GM18520 (cell line): ENCODE data around the gene SLC4A9.

Experiments
- ATAC-seq: cut with Tn5 transposase; IDR thresholded peaks from one replicate; pipeline ENCODE4 v1.9.1; 2021; ENCODE audit not compliant: unreplicated experiment

Gene SLC4A9, protein sequence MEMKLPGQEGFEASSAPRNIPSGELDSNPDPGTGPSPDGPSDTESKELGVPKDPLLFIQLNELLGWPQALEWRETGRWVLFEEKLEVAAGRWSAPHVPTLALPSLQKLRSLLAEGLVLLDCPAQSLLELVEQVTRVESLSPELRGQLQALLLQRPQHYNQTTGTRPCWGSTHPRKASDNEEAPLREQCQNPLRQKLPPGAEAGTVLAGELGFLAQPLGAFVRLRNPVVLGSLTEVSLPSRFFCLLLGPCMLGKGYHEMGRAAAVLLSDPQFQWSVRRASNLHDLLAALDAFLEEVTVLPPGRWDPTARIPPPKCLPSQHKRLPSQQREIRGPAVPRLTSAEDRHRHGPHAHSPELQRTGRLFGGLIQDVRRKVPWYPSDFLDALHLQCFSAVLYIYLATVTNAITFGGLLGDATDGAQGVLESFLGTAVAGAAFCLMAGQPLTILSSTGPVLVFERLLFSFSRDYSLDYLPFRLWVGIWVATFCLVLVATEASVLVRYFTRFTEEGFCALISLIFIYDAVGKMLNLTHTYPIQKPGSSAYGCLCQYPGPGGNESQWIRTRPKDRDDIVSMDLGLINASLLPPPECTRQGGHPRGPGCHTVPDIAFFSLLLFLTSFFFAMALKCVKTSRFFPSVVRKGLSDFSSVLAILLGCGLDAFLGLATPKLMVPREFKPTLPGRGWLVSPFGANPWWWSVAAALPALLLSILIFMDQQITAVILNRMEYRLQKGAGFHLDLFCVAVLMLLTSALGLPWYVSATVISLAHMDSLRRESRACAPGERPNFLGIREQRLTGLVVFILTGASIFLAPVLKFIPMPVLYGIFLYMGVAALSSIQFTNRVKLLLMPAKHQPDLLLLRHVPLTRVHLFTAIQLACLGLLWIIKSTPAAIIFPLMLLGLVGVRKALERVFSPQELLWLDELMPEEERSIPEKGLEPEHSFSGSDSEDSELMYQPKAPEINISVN

DNA sequence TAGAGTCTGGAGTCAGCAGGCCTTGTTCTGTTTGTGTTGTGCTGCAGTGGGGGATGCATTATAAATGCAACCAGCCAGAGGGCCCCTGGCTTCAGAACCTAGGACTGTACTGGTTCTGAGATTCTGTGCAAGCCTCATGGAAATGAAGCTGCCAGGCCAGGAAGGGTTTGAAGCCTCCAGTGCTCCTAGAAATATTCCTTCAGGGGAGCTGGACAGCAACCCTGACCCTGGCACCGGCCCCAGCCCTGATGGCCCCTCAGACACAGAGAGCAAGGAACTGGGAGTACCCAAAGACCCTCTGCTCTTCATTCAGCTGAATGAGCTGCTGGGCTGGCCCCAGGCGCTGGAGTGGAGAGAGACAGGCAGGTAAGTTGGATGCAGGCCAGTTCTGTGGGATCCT lies at the start of gene SLC4A9:
Gene SLC4A9, plus strand, starts transcription at position 94 of the 400 bp plus-strand sequence. Its CDS starts 43 bp downstream, at position 137.
- no peak for ATAC-seq

DNA sequence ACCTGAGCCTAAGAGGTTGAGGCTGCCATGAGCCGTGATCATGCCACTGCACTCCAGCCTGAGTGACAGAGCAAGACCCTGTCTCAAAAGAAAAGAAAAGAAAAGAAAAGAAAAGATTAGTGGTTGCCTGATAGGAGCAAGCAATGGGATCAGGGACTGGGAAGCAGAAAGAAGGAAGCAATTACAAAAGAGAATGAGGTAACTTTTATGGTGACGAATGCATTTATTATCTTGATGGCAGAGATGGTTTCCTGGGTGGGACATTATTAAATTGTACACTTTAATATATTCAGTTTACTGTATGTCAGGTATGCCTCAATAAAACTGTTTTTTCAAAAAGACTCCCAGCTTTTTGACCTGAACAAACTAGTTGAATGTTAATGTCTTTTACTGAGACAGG lies 49.6 kb upstream of the SLC4A9 start:
- no peak for ATAC-seq

DNA sequence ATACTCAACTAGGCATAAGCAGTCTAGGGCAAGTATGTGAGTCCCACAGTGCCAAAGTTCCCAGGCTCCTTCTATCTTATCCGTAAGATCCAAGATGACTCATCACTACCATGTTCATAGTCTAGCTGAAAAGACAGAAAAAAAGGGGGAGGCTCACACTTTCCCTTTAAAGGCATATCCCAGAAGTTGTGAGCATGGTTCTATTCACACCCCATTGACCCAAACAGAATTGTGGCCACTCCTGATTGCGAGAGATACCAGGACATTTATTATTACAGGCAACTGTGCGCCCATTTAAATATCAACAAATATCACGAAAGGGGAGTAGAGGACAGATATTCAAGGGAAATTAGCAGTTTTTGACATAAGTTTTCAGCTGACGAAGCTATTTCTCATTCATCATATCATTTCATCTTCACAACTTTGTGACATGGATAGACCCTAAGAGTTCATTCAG lies 49.0 kb upstream of the SLC4A9 start:
- no peak for ATAC-seq

DNA sequence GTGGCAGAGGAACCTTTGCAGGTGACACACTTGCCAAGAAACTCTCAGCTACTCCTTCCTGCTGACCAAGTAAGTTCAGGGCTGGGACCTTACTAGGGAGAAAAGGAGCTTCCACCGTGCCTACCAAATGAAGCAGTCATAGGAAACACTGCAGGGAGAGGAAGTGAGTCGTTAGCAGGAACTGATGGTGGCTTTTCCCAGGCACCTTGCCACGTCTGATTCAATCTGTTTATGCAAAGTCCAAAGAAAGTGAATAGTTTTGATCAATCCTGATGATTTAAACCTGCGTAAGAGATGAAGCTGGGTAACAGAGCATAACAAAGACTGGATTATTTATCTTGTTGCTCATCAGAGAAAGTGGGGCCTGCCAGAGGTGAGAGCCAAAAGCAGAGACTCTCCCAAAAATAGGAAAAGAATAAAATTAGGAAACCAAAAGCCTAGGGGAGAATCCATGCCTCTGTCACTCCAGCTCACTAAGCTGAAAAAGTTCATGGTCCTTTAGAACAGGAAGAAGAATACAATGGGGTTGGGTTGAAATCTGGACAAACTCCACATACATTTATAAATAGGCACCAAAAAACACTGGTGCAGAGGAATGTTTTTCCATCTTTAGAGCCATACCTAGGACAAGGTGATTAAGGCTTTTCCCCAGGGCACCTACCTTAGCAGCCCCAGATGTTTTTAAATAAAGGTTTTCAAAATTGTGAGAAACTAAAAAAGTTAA lies 47.8 kb upstream of the SLC4A9 start:
- ATAC-seq, result no peak

DNA sequence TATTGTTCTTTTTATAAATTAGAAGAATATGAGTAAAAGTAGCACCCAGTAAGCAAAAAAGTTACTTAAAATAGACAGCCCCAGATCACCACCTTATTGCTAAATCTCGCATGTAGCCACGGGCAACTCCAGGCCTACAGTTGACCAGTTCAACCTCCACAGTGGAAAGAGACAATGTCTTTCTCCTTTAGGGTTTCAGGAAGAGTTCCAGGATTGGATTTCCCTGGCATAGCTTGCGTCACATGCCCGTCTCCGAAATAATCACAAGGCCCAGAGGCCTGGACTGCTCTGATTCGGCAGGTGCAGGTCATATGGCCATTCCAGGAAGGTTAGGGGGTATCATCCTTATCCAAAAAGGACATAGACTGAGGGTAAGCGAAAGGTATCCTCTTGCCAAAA lies 47.2 kb upstream of the SLC4A9 start:
- no peak for ATAC-seq

DNA sequence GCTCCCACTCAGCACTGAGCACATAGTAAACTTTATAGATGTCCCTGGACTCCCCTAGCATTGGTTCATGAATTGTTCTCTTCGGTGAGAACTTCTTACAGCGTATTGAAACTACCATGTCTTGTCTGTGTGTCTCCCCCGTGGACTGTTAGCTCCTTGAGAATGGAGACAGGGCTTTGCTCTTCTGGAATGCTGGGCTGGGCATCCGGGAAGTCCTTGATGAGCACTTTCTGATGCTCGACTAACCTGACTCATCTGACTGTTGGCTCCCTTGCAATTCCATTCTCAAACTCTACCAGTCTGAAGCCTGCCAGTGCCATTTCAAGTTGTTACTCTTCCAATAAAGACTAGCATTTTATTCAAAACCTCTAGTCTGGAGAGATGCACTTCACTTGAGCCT lies 42.1 kb upstream of the SLC4A9 start:
- ATAC-seq, result no peak

DNA sequence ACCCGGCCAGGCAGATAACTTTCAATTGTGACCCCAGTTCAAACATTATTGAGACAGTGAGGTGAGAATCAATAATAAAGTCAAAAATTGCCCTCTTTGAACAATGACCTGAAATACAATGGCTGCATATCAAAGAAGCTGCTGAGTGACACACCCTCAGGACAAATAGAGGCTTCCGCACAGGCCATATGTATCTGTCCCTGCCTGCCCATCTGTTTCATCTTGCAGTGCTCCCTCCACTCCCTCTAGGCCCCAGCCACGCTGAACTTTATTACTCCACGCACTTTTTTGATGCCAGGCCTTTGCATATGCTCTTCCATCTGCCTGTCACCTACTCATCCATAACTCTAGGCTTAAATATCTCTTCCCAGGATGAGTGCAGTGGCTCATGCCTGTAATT lies 41.2 kb upstream of the SLC4A9 start:
- ATAC-seq, result no peak

DNA sequence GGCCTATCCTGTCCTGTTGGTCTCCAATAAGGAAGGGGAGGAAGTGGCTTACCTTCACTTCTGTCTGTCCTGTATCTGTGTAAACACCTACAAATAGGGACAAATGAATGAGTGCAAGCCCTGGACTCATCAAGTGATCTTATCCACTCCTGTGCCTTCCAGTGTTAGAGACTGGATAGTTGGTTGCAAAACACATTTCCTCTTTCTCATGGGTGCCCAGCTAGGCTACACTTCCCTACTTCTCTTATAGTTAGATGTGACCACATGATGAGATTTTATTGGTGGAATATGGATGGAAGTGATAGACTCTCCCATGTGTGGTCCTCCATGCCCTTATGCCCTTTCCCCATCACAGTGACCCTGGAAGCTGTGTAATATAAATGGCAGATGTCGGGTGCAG lies 40.2 kb upstream of the SLC4A9 start:
- ATAC-seq, result no peak

DNA sequence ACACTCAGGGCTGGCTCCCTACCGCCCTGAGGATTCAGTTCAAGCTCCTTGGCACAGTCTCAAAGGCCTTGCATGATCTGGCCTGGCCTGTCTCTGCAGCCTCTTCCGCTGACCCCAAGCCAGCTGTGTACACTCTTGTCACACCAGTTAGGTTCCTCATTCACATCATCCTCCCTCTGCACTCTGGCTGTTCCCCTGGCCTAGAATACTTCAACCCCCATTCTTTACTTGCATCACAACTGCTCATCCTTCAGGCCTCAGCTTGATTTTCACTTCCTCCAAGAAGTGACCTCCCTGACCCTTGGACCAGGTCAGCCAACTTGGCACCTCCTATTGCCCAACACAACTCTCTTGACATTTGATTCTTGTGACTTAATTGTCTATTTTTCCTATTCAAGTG lies 38.2 kb upstream of the SLC4A9 start:
- ATAC-seq, result peak; percentile 70

DNA sequence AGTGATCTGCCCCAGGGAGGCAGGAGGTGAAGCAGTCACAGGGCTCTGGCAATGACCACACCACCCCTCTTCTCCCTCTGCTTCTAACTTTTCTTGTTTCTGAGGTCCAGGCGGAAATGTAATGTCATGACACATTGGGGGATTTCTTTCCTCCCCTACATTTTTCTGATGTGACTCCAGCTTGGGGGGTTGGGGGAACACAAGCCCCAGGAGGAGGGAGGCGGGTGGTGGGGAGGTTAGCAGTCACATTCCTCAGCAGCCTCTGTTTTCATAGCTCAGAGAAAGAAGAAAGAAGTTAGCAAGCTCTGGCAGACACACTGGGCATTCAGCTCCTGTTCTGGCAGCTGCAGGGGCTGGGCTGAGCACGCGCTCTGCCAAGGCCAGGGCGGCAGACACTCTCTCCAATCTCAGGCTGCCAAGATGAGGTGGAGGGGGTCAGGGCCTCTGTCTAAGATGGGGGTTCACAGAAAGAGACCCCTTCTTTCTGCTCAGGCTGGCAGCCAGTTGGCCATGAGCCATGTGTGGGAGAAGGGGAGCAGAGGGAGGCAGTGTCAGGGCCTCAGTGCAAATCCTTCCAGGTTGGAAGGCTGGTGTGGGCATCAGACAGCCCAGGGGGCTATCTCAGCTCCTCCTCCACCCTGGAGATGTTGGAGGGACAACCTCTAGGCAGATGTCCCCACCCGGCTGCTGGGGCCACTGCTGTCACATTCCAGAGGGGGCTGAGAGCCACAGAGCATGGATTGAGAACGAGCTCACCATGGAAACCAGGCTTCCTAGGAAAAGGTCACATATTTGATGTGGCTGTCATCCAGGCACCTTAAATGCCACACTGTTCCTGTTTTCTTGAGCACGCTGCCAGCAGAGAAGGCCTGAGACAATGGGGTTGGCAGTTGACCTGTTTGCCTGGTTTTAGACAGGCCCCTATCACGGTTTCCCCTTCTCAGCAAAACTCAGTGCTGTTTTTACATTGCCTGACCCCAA lies 37.0 kb upstream of the SLC4A9 start:
- no peak for ATAC-seq

DNA sequence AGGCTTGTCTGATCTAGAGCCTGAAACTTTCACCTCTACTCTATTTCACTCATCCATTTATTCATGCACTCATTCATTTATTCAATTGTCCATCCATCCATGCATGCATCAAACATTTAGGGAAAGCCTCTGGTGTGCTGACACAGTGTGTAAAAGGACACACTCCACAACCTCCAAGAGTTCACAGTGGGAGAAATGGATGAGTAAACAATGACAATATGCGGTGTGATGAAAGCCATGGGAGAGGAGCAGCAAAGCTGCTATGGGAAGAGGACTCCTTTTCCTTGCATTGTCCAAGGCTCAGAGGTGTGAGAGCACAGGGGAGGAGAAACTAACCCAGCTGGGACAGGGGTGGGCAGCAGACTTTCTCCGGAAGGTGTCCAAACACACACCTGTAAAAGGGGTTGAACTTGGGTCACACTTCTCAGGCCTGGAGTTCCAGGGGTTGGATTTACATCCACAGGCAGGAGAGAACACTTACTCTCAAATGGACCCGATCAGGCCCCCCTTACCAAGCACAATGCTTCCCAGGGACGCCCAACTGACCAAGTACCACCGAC lies 35.9 kb upstream of the SLC4A9 start:
- ATAC-seq, result no peak

DNA sequence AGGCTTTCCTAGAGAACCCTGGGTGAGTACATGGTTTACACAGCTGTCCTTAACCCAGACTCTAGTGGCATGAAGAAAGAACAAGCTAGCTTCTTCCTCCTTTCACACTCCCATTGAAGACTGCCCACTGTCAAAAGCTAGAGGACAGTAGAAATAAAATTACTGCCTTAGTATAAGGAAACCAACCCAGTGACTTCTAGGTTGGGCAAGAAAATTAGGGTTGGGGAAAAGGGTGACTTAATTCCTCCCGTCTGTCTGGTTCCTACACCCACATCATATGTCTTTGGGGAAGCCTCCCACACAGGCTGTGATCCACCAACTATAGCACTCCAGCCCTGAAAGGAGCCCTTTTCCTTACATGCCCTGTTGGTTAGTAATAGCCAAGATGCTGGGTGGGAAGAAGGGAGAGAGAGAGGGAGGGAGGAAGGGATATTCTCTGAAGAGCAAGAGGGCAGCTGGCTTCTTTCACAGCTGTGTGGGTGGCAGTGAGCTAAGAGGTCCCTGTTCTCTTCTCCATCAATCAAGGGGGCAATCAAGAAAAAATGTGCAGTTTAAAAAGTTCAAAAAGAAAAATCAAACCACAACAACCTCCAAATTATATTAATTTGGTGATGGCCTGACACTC lies 35.3 kb upstream of the SLC4A9 start:
- no peak for ATAC-seq

DNA sequence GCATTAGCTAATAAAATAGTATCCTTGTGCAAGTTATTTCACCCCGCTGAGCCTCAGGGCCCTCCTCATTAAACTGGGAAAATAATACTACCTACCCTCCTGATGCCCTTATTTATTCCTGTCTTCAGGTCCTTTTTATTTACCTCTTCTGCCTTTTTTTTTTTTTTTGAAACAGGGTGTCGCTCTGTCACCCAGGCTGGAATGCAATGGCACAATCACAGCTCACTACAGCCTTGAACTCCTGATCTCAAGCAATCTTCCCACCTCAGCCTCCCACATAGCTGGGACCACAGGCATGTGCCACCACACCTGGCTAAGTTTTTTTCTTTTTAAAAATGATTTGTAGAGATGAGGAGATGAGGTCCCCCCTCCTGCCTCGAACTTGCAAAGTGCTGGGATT lies 34.5 kb upstream of the SLC4A9 start:
- ATAC-seq, result no peak

DNA sequence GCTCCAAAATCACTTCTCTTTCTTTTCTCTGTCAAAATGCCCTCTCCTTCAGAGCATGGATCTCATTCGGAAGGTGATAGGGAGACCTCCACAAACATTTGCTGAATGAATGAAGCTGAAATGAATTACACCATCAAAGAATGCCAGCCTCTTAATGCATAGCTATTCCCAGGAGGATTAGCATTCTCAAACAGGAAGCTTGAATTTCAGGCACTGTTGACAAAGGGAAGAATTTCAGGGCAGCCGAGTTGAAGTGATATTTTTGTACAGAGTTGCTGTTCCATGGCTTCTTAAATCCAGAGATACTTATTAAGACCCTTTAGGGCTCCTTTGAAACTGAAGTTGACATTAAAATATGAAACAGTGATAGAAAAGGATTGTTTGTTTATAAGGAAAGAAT lies 32.4 kb upstream of the SLC4A9 start:
- ATAC-seq, result no peak

DNA sequence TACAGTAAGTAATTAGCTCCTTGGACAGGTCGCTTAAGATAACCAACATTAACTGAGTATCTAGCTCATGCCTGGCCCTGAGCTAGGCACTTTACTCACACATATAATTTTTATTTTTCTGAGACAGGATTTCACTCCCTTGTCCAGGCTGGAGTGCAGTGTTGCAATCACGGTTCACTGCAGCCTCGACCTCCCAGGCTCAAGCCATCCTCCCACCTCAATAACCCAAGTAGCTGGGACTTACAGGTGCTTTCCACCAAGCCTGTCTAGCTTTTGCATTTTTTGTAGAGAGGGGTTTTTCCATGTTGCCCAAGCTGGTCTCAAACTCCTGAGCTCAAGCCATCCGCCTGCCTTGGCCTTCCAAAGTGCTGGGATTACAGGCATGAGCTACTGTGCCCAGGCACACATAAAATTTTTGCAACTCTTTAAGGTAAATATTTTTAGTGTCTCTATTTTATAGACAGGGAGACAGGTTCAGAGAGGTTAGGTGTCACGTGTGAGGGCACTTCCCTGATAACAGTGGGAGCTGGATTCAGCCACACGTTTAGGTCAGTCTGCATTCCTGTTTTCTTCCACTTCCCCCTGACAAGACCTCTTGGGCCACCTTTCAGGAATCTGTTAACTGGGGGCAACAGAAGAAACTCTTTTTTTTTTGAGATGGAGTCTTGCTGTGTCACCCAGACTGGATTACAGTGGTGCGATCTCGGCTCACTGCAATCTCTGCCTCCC lies 31.8 kb upstream of the SLC4A9 start:
- no peak for ATAC-seq

DNA sequence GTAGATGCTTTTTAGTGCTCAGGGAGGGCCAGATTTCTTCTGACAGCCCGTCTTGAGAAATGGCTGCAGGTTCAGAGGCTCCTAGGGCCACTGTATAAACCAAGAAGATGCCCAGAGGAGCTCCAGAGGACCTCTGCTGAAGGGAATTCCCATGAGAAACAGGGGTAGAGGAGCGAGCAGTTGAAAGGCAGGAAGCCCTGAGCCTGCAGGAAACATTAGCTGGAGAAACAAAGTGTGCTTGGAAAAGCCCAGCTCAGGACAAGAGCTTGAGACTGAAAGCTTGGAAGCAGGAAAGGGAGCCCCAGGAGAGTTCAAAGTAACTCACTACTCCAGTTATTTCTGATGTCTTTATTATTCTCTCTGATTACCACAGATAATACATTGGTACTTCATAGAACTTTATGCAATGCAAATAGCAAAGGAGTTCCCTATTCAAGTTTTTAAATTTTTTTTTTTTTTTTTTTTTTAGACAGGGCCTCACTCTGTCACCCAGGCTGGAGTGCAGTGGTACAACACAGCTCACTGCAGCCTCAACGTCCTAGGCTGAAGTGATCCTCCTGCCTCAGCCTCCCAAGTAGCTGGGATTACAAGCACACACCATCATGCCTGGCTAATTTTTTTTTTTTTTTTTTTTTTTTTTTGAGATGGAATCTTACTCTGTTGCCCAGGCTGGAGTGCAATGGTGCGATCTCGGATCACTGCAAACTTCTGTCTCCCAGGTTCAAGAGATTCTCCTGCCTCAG lies 30.1 kb upstream of the SLC4A9 start:
- no peak for ATAC-seq

DNA sequence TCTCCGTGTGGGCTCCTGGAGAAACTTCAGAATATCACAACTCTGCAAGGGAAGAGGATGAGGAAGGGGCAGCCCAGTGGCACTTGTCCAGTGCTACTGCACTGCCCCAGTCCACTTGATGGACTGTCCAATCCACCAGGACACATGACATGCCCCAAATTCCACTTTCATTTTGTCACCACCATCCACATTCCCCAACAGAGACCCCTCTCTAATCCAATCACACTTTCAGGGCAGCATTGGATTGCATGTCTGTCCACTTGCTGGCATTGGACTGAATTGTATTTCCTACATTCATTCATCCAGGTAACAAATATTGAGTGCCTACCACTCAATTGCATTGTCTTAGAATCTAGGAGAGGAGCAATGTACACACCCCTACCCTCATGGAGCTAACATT lies 28.4 kb upstream of the SLC4A9 start:
- no peak for ATAC-seq

DNA sequence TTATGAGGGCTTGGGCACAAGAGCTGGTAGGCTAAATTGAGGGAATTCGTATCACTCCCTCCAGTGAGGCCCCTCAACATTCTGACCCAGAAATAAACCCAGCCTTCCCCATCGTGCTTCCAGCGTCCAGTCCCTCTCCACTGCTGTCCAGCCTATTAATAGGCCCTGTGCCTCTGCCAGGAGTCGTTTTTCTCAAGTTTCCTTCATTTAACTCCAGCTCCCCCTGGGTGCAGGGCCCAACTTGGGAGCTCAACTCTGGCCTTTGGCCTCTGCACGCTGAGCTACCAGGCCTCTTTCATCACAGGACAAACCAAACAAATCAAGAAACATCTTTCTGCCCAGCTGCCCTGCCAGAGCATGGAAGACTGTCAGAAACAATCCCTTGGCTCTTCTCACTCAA lies 23.6 kb upstream of the SLC4A9 start:
- ATAC-seq, result no peak
